Hematopoietic multipotent progenitor cell treated with erythropoietin and hydrocortisone succinate and interleukin-3 and kit ligand, for 8 days (in vitro differentiated cells): ENCODE results near the gene DMBX1.
A peak's percentile ranks its signal among the peaks of the same experiment; 100 is the strongest.

Experiments
- DNase-seq: peaks from one replicate; pipeline ENCODE4 v3.0.0-alpha.2; 2015

Gene DMBX1

GRCh38 chr1:46508757-46509156, 19.1 kb downstream of the DMBX1 start:
- DNase-seq = no peak

GRCh38 chr1:46510341-46510997, 20.8 kb downstream of the DMBX1 start:
- no peak for DNase-seq

- DNase-seq = no peak
Measured at GRCh38 chr1:46510998-46511365, 21.3 kb downstream of the DMBX1 start.

GRCh38 chr1:46512135-46512791, 22.6 kb downstream of the DMBX1 start:
- DNase-seq = no peak

- no peak for DNase-seq
Measured at GRCh38 chr1:46512792-46513190, 23.2 kb downstream of the DMBX1 start.

- DNase-seq = no peak
Measured at GRCh38 chr1:46513536-46513935, 23.9 kb downstream of the DMBX1 start.

GRCh38 chr1:46515576-46515975, 25.9 kb downstream of the DMBX1 start:
- DNase-seq = no peak

- peak; percentile 79 for DNase-seq
Measured at GRCh38 chr1:46516200-46516950, 26.7 kb downstream of the DMBX1 start.

GRCh38 chr1:46517010-46517600, 27.5 kb downstream of the DMBX1 start:
- DNase-seq = no peak

- DNase-seq = no peak
Measured at GRCh38 chr1:46517932-46518498, 28.4 kb downstream of the DMBX1 start.

- no peak for DNase-seq
Measured at GRCh38 chr1:46519209-46519608, 29.6 kb downstream of the DMBX1 start.

- peak; percentile 20 for DNase-seq
Measured at GRCh38 chr1:46520063-46520911, 30.7 kb downstream of the DMBX1 start.

- no peak for DNase-seq
Measured at GRCh38 chr1:46521414-46521813, 31.8 kb downstream of the DMBX1 start.

- DNase-seq = peak; percentile 99
Measured at GRCh38 chr1:46522184-46522968, 32.7 kb downstream of the DMBX1 start.

GRCh38 chr1:46522969-46523320, 33.3 kb downstream of the DMBX1 start:
- no peak for DNase-seq

GRCh38 chr1:46523496-46524353, 34.1 kb downstream of the DMBX1 start:
- peak; percentile 72 for DNase-seq

- DNase-seq = no peak
Measured at GRCh38 chr1:46524843-46525242, 35.2 kb downstream of the DMBX1 start.

GRCh38 chr1:46525253-46525983, 35.8 kb downstream of the DMBX1 start:
- peak; percentile 17 for DNase-seq

GRCh38 chr1:46526013-46526690, 36.5 kb downstream of the DMBX1 start:
- DNase-seq = no peak
